Upper lobe of left lung (tissue), 4 donors: ENCODE measurements around the gene PCSK5.

Source experiments
- POLR2A ChIP-seq, 4 donors: fragments of 450-650 bp; IDR thresholded peaks; one replicate each; pipeline ENCODE4 v1.5.1; 2016 to 2017; ENCODE audit warnings: antibody characterized with exemption in 4 of 4, mild to moderate bottlenecking in 2 of 4
- POLR2AphosphoS5 ChIP-seq, 2 donors: sonication (generic); formaldehyde crosslinking; IDR thresholded peaks; one replicate each; pipeline ENCODE4 v1.5.1; 2017; ENCODE audit warnings: antibody characterized with exemption in 2 of 2
- TF ChIP-seq, protein P1 (sequence below), 6 experiments: fragments of 450-650 bp in 4 of 6; fragments of 200-600 bp in 2 of 6; sonication (generic) in 2 of 6; IDR thresholded peaks; one replicate each; pipeline ENCODE4 v1.5.1; 2016 to 2019; ENCODE audit warnings: antibody characterized with exemption in 6 of 6

DNA sequence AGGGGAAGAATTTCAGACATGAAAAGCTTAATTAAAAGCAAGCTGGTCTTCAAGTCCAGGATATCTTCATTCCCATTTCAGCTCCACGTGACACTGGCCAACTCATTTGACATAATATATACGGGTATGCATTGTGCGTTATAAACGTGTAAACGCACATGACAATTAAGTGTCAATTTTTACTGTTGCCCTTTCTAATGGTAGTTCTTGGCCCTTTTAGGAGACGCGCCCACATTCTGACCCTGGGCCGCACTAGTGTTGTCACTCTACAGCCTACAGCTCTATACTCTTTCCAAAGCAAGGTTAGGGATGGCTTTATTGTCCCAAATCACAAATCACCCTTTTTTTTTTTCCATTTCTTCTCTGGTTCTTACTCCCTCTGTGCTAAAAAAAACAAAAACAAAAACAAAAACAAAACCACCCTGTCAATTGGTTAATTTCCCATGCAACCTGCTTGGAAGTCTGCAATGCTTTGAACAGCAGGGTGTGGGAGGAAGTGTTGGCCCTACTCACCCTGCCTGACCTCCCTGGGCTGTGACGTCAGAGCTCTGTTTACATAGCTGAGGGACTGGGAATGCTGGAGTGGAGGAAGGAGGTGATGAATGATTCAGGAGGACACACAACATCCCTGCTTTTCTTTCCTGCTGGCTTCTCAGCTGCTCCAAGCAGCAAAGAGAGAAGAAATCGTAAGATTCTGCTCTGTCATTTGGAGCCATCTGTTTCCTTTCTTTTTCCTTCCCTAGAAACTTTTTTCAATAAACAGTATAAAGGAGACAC is 484.5 kb downstream of the PCSK5 start:
- TF ChIP-seq POLR2A (IDR thresholded peaks at IDR 0.05) (no peak), POLR2AphosphoS5 (IDR thresholded peaks at IDR 0.05) (peak in 1 of 2 donors; percentile 57)
- TF ChIP-seq, protein P1, sequence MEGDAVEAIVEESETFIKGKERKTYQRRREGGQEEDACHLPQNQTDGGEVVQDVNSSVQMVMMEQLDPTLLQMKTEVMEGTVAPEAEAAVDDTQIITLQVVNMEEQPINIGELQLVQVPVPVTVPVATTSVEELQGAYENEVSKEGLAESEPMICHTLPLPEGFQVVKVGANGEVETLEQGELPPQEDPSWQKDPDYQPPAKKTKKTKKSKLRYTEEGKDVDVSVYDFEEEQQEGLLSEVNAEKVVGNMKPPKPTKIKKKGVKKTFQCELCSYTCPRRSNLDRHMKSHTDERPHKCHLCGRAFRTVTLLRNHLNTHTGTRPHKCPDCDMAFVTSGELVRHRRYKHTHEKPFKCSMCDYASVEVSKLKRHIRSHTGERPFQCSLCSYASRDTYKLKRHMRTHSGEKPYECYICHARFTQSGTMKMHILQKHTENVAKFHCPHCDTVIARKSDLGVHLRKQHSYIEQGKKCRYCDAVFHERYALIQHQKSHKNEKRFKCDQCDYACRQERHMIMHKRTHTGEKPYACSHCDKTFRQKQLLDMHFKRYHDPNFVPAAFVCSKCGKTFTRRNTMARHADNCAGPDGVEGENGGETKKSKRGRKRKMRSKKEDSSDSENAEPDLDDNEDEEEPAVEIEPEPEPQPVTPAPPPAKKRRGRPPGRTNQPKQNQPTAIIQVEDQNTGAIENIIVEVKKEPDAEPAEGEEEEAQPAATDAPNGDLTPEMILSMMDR (IDR thresholded peaks at IDR 0.05) = no peak
